HG03521 (cell line): ENCODE data around the gene HTR3A.

Source experiments
- ATAC-seq: cut with Tn5 transposase; IDR thresholded peaks from one replicate; pipeline ENCODE4 v1.9.1; 2021; ENCODE audit warnings: mild to moderate bottlenecking, moderate library complexity; ENCODE audit not compliant: unreplicated experiment

HTR3A gene

GRCh38 chr11:113977701-113978100 is 2.8 kb downstream of the HTR3A start:
- ATAC-seq = no peak

DNA sequence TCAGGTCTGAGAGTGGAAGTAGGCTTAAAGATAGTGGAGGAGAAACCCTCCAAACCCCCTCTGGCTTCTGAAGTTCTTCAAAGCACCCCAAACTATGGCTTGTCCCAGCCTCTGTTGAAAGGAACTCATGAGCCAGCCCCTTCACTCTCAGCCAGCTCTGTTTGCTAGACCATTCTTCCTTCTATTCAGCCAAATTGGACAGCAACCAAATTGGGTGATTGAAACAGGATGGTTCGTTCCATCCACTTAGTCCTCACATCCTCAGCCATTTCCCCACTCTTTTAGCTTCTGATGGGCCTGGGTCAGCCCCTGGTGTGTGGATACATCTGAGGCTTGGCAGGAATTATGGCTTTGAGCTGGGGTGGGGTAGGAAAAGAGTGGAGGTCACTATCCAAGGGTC is 4.5 kb downstream of the HTR3A start:
- no peak for ATAC-seq

GRCh38 chr11:113980785-113981184 is 5.9 kb downstream of the HTR3A start:
- ATAC-seq = no peak

GRCh38 chr11:113982306-113982705 is 7.4 kb downstream of the HTR3A start:
- ATAC-seq = no peak

DNA sequence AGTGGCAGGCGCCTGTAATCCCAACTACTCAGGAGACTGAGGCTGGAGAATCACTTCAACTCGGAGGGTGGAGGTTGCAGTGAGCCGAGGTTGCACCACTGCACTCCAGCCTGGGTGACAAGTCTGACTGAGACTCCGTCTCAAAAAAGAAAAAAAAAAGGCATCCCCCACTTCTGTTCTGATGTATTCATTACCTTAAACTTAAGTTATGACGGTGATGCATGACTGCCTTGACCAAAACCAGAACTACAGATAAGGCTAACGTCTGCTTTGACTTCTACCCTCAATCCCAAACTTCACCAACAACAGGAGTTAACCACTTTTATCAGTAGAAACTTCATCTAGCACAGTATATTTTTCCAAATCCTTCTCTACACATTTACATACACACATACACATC is 9.9 kb downstream of the HTR3A start:
- ATAC-seq = no peak

DNA sequence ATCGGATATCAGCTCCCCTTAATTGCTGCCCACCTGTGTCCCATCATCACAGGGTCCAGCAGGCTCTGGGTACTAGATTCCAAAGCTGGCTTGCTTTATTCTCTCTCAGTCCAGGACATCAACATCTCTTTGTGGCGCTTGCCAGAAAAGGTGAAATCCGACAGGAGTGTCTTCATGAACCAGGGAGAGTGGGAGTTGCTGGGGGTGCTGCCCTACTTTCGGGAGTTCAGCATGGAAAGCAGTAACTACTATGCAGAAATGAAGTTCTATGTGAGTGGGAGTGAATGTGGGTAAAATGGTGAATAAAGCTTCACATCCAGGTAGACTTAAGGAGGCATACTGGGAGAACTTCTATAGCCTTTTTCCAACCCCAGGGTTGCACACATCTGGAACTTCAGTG is 11.0 kb downstream of the HTR3A start:
- ATAC-seq = no peak

- no peak for ATAC-seq
Measured at GRCh38 chr11:113986351-113987140, 11.6 kb downstream of the HTR3A start.

DNA sequence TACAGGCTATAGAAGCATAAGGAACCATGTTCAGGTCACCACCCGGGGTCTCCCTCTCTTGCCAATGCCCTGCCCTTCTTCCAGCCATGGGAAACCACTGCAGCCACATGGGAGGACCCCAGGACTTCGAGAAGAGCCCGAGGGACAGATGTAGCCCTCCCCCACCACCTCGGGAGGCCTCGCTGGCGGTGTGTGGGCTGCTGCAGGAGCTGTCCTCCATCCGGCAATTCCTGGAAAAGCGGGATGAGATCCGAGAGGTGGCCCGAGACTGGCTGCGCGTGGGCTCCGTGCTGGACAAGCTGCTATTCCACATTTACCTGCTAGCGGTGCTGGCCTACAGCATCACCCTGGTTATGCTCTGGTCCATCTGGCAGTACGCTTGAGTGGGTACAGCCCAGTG is 14.5 kb downstream of the HTR3A start:
- ATAC-seq = no peak

- ATAC-seq = no peak
Measured at GRCh38 chr11:113989916-113990315, 15.0 kb downstream of the HTR3A start.

GRCh38 chr11:113991170-113991569 is 16.3 kb downstream of the HTR3A start:
- no peak for ATAC-seq

- ATAC-seq = no peak
Measured at GRCh38 chr11:113991718-113992458, 17.0 kb downstream of the HTR3A start.

GRCh38 chr11:113992459-113993110 is 17.7 kb downstream of the HTR3A start:
- no peak for ATAC-seq

DNA sequence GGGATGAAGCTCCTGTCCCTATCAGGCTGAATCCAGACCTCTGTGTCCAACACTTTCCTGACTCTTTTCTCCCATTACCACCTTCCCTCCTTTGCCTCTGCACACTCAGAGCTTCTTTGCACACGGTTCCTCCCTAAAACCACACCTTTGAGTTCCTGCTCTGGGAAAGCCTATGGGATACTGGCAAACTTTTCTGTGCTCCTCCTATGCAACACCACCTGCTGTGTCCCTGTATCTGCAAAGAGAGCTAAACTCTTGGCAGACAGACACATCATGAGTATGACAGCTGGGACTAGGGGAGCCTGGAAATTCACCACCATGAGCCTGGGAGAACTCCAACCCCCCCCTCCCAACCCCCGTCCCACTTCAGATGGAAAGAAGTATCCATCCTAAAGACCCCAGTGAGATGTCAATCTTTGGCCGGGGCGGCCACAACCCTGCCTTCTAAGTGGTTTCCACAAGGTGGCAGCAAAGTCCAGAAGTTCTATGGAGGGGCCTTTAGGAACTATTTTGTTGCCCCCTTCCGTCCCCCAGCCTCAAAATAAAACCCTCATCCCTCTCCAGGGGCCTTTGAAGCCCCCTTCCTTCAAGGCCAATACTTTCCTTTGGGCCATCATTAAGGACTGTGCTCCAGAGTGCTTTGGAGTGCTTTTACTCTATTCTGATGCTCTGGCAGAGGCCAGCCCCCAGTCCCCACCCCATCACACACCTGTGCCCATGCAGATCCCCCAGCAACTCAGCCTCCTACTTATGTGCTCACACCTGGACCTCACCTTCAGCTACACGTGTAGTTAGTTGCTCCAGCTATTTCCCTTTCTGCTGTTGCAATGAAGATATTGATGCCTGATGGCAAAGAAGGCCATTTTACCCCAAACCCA is 19.4 kb downstream of the HTR3A start:
- ATAC-seq = no peak

- ATAC-seq = no peak
Measured at GRCh38 chr11:113997473-113997872, 22.6 kb downstream of the HTR3A start.

DNA sequence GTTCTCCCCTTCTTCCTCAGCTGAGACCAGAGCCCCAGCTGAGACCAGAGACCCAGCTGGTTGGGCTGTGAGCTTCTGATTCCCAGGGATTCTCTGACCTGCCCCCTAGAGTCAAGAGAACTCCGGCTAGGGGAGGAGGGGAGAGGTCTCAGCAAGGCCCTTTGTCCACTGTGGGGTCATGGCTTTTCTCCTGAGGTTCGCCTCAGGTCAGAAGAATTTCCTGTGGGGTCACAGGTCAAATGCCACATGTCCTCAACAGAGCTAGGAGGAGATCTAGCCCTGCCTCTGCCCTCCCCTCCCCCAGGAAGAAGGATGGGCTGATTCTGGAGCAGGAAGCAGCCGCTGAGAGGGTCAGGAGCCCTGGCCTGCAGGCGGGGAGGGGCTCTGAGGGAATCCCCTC is 23.7 kb downstream of the HTR3A start:
- ATAC-seq = no peak

- no peak for ATAC-seq
Measured at GRCh38 chr11:114000526-114000925, 25.6 kb downstream of the HTR3A start.

DNA sequence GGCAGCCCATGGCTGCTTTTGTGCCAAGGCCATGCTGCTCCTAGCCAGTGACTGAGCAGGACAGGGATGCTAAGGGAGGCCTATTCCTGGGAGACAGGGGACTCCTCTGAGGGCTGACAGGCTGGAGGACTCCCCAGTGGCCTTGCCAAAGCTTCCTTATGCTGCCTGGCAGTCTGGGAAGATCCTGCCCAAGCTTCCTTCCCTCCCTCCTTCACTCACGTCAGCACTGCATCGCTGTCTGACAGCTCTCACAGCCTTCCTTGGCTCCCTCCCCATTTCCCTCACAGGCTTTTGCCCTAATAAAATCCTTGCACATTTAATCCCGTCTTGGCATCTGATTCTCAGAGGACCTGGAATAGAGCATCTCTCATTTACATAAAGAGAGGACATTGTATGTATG is 26.5 kb downstream of the HTR3A start:
- no peak for ATAC-seq

DNA sequence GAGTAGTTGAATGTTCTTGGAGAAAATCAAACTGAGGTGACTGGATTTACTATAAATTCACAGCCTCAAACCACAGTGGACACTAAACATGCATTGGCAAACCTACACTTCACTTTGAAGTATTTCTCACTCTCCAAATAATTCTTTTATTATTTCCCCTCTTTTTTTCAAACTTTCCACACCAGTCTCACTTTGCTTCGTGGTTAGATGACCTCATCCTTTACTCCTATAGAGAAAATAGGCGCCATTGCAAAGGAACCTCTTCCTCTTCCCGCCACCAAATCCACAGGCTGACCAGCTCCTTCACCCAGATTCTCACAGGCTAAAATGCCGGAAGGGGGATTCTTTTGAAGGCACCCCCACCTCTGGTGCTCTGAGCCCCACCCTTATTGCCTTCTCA is 33.4 kb downstream of the HTR3A start:
- ATAC-seq = no peak

DNA sequence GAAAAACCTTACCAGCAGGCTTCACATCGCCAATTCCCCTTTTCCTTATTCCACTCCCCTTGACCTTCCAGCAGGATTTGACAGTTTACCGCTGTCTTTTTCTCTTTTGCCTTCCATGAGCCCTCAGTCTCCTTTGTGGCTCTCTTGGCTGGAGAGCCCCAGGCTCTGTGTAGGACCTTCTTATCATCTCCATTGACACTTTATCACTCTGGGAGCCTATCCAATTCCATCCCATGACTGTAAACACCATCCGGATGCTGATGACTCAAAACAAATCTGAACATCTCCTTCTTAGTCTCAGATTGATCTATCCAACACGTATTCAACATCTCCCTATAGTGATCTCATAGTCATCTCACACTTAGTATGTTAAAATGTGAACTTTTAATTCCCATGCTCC is 36.0 kb downstream of the HTR3A start:
- ATAC-seq = no peak

DNA sequence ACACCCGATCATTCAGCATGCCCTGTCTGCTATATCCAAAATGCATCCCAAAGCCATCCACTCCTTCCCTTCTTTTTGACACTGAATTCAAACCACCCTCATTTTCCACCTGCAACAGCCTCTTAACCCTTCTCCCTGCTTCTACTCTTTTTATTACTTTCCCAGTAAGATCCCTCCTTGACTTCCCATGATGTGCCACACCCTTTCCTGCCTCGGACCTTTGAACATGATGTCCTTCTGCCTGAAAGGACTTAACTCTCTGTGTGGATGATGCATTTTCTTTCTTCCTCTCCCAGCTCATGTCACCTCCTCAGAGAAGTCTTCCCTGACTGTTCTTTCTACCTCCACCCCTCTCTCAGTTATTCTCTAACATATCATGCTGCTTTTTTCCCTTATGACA is 36.5 kb downstream of the HTR3A start:
- no peak for ATAC-seq

DNA sequence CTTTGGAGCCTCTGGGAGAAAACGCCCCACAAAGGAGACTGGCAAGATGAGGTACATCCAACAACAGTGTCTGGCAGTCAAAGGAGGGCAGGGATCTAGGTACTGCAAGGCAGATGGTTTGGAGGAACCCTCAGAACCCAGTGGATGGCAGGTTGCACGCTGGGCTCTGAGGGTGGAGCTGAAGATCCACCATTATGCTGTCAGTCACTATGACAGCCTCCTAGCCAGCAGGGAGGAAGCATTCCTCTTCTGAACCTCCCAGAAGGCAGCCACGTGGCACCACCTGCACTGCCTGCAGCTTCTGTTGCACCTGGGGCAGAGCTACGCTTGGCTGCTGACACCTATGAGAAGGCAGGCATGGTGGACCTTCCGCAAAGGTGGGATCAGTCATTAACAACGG is 40.2 kb downstream of the HTR3A start:
- ATAC-seq = no peak
